HUES64 (cell line): Measurements from ENCODE around the gene PLAAT2. TPM values are rescaled to one million over a fixed set of nuclear protein-coding genes. Genes with fewer than 3 reads are reported as not detected.
"Not testable (repeated sequence)": the region's sequence is repeated elsewhere in the genome, so short reads cannot be mapped to it uniquely, and the experiment has no call there.

ENCODE experiments used
- H3K27ac ChIP-seq: 2 replicates; pipeline ENCODE4 v1.7.0; 2013; ENCODE audit warnings: low read depth, low read length, inconsistent platforms
- H3K27me3 ChIP-seq: 2 replicates; pipeline ENCODE4 v1.6.1; 2013; ENCODE audit warnings: mild to moderate bottlenecking, low read length; ENCODE audit not compliant: insufficient read depth
- H3K36me3 ChIP-seq: 2 replicates; pipeline ENCODE4 v1.6.1; 2013; ENCODE audit warnings: mild to moderate bottlenecking, low read length; ENCODE audit not compliant: insufficient read depth
- H3K4me1 ChIP-seq: 2 replicates; pipeline ENCODE4 v1.6.1; 2013; ENCODE audit warnings: mild to moderate bottlenecking, low read length, moderate library complexity; ENCODE audit not compliant: insufficient read depth
- H3K4me3 ChIP-seq: 2 replicates; pipeline ENCODE4 v1.5.1; 2013; ENCODE audit warnings: mild to moderate bottlenecking, low read length, moderate library complexity
- H3K9ac ChIP-seq: 2 replicates; pipeline ENCODE4 v1.6.1; 2013; ENCODE audit warnings: mild to moderate bottlenecking, low read depth, low read length
- H3K9me3 ChIP-seq: 2 replicates; pipeline ENCODE4 v1.6.1; 2013; ENCODE audit warnings: low read depth, low read length; ENCODE audit not compliant: insufficient read depth
- WGBS: fragments of 150-250, 120-280 bp; methylation state at CpG from one replicate; pipeline ENCODE4 v1.1.7; 2013; ENCODE audit warnings: missing lambda C conversion rate; 5-methylcytosine and 5-hydroxymethylcytosine counted together
- polyA plus RNA-seq, 2 experiments: library from polyadenylated mRNA; stranded (reverse); fragments of 50-300 nt; gene quantifications; one replicate each; pipeline ENCODE4 v1.2.3, GENCODE V29; 2013

PLAAT2 gene
- not detected for polyA plus RNA-seq (2013, experiment 1 of 2)
- not detected for polyA plus RNA-seq (2013, experiment 2 of 2)

GRCh38 chr11:63563201-63564055 lies at the start of gene PLAAT2:
PLAAT2 (minus strand) TSS chr11:63563379; CDS start chr11:63563324, 55 bp downstream.
- 95% methylated on average over 13 of the region's 13 CpGs for WGBS
- H3K27ac ChIP-seq, result no peak within 1 kb of the TSS

DNA sequence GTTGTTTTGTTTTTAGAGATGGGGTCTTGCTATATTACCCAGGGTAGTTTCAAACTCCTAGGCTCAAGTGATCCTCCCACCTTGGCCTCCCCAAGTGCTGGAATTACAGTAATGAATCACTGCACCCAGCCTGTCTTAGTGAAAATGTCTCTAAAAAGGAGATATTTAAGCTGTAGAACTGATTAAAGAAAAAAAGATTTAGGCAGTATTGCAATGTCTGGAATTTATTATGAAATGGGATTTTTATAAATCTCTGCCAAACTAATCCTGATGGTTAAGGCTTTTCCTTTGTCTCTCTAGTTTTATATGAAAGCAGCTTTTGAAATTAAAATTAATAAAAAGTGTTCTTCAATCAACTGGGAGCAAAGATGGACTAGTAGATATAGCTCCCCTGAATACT lies 49.0 kb upstream of the PLAAT2 start:
- Histone ChIP-seq H3K27ac (no peak overlapping the region), H3K4me3 (peak overlapping the region; percentile 83), H3K27me3 (peaks cover 14% of the 10 kb centered on the region; the same call in 1 of the 2 replicates), H3K36me3 (no peaks in the 10 kb centered on the region), H3K4me1 (peaks cover 43% of the 10 kb centered on the region), H3K9me3 (no peaks in the 10 kb centered on the region), H3K9ac (no peak overlapping the region)

More at GRCh38 chr11:63563201-63564055, at the start of gene PLAAT2:
- Histone ChIP-seq H3K27me3 (no peaks in the 10 kb centered on the region), H3K9ac (no peak within 1 kb of the TSS), H3K9me3 (no peaks in the 10 kb centered on the region), H3K4me3 (no peak within 1 kb of the TSS), H3K36me3 (no peaks in the 10 kb centered on the region), H3K4me1 (peaks cover 12% of the 10 kb centered on the region)

DNA sequence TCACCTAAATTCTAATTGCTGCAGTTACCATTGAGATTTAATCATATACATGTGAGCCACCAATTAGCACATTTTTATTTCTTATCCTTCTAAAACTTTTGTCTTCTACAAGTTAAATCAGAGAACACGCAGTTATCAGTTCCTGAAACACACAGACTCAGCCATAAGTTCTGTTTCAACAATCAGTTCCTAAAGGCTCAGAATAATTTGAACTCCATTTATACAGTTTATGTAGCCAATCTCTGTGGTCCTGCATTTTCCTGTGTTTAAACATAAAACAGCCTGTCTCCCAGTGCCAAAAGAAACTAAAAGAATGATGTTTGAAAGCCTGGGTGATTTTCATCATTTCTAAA lies 48.2 kb upstream of the PLAAT2 start:
- peak overlapping the region; percentile 24 for H3K4me3 ChIP-seq

DNA sequence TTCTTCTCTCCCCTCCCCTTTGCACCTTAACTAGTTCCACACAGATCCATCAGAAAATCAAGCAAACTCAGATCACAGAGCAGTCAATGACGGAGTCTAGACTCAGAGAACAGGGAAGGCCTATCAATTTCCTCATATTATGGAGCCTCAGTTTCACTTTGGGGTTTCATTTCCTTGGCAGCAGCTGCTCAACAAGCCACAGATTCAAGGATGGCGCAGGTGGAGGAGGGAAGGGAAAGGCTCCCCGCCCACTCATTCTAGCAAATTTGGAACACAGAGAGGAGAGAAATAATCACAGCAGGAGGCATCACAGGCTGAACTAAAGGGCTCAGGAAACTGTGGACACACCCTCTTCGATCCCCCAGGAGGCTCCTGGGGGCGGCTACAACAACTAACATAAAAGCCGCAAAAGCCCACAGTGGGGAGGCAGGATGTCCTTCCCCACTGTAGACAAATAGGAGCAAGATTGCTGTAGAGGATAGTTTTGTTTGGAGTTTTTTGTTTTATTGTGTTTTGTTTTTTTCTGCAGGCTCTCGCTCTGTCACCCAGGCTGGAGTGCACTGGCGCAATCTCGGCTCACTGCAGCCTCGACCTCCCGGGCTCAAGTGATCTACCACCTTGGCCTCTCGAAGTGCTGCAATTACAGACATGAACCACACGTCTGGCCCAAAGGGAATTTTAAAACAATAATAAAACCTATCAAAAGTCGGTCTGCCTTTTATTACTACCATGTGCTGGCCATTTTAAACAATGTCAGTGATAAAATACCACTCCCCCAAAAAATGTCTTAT lies 47.6 kb upstream of the PLAAT2 start:
- no peaks in the 10 kb centered on the region for H3K9me3 ChIP-seq
- H3K36me3 ChIP-seq, result no peaks in the 10 kb centered on the region; the same call in 1 of the 2 replicates
- H3K4me1 ChIP-seq, result peaks cover 43% of the 10 kb centered on the region
- H3K27me3 ChIP-seq, result peaks cover 14% of the 10 kb centered on the region; the same call in 1 of the 2 replicates
- H3K4me3 ChIP-seq, result peak overlapping the region; percentile 24
- WGBS, result 6% methylated on average over 14 of the region's 14 CpGs
- peak overlapping the region; percentile 56; the same call in 1 of the 2 replicates for H3K27ac ChIP-seq
- H3K9ac ChIP-seq, result no peak overlapping the region

More for the DNA sequence above, 48.2 kb upstream of the PLAAT2 start:
- Histone ChIP-seq H3K27me3 (peaks cover 14% of the 10 kb centered on the region; the same call in 1 of the 2 replicates), H3K9ac (no peak overlapping the region), H3K9me3 (no peaks in the 10 kb centered on the region), H3K36me3 (no peaks in the 10 kb centered on the region), H3K27ac (peak overlapping the region; percentile 1; the same call in 1 of the 2 replicates), H3K4me1 (peaks cover 43% of the 10 kb centered on the region)
- WGBS, result 43% methylated on average over 1 of the region's 1 CpG

DNA sequence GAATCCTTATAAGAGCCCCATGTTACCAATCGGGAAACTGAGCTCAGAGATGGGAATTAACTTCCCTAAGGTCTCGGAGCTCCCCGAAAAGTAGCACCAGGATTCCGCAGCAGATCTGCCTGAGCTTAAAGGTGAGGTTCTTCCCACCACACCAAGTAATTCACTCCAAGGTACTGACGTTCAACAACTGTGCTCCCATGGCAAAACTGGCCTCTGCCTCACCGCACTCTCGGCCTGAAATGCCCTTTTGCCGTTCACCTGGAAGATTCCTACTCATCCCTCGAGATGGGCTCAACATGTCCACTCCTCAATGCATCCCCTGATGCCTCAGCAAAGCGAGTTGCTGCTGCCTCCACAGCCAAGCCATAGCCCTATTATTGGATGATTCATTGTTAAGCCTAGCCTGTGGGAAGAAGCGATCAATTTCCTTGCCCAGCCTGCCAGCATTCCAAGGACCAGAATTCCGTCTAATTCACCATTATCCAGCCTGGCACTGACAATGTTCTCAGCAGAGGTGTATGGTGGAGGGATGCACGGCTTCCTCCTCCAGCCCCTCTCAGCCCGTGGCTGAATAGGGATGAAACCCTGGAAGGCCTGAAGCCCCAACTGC lies 46.9 kb upstream of the PLAAT2 start:
- Histone ChIP-seq H3K36me3 (no peaks in the 10 kb centered on the region; the same call in 1 of the 2 replicates), H3K27ac (peak overlapping the region; percentile 19; the same call in 1 of the 2 replicates), H3K9ac (no peak overlapping the region)

GRCh38 chr11:63609536-63609935 lies 46.4 kb upstream of the PLAAT2 start:
- Histone ChIP-seq H3K27ac (no peak overlapping the region), H3K36me3 (no peaks in the 10 kb centered on the region; the same call in 1 of the 2 replicates), H3K9ac (no peak overlapping the region), H3K27me3 (peaks cover 14% of the 10 kb centered on the region; the same call in 1 of the 2 replicates), H3K4me1 (peaks cover 43% of the 10 kb centered on the region), H3K4me3 (no peak overlapping the region), H3K9me3 (no peaks in the 10 kb centered on the region)
- 83% methylated on average over 4 of the region's 4 CpGs for WGBS

More for the DNA sequence above, 46.9 kb upstream of the PLAAT2 start:
- peaks cover 43% of the 10 kb centered on the region for H3K4me1 ChIP-seq
- WGBS, result 66% methylated on average over 13 of the region's 14 CpGs
- H3K27me3 ChIP-seq, result peaks cover 14% of the 10 kb centered on the region; the same call in 1 of the 2 replicates
- H3K4me3 ChIP-seq, result 0 out of 2 replicates have a peak overlapping the region, but pooled peaks have one; percentile 2
- no peaks in the 10 kb centered on the region for H3K9me3 ChIP-seq

GRCh38 chr11:63608353-63609345 lies 45.5 kb upstream of the PLAAT2 start:
- H3K27me3 ChIP-seq, result peaks cover 10% of the 10 kb centered on the region; the same call in 1 of the 2 replicates
- H3K27ac ChIP-seq, result peak overlapping the region; percentile 25; the same call in 1 of the 2 replicates
- 87% methylated on average over 11 of the region's 11 CpGs for WGBS
- no peak overlapping the region for H3K4me3 ChIP-seq
- H3K36me3 ChIP-seq, result no peaks in the 10 kb centered on the region; the same call in 1 of the 2 replicates
- peaks cover 44% of the 10 kb centered on the region for H3K4me1 ChIP-seq
- no peaks in the 10 kb centered on the region for H3K9me3 ChIP-seq
- H3K9ac ChIP-seq, result no peak overlapping the region

GRCh38 chr11:63603180-63603518 lies 40.0 kb upstream of the PLAAT2 start:
- WGBS, result 70% methylated on average over 3 of the region's 3 CpGs
- H3K9ac ChIP-seq, result 0 out of 2 replicates have a peak overlapping the region, but pooled peaks have one; percentile 22
- peaks cover 8% of the 10 kb centered on the region for H3K4me1 ChIP-seq
- H3K36me3 ChIP-seq, result peaks cover 3% of the 10 kb centered on the region; the same call in 1 of the 2 replicates
- H3K4me3 ChIP-seq, result no peak overlapping the region
- no peaks in the 10 kb centered on the region for H3K27me3 ChIP-seq
- no peaks in the 10 kb centered on the region for H3K9me3 ChIP-seq
- no peak overlapping the region; the same call in 1 of the 2 replicates for H3K27ac ChIP-seq

DNA sequence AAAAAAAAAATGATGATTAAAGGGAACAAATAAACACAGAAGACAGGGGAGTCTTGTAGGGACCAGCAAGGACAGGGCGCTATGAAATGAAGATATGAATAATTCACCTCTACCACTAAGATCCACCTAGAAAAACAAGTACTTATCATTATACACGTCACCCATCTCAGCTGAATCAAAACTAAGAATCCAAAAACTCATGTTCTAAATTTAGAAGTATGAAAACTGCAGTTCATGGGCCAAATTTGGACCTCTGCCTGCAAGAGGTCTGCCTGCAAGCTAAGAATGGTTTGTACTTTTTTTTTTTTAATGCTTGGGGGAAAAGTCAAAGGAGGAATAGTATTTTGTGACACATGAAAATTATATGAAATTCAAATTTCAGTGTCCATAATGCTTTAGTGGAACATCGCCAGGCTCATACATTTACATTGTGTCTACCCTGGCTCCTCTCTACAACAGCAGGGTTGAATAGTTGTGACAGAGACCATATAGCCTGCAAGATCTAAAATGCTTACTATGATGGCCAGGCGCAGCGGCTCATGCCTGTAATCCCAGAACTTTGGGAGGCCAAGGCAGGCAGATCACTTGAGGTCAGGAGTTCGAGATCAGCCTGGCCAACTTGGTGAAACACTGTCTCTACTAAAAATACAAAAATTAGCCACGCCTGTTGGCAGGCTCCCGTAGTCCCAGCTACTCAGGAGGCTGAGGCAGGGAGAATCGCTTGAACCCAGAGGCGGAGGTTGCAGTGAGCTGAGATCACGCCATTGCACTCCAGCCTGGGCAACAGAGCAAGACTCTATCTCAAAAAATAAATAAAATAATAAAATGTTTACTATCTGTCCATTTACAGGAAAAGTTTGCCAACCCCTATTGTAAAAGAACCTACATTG lies 39.4 kb upstream of the PLAAT2 start:
- H3K9ac ChIP-seq, H3K4me3 ChIP-seq, H3K36me3 ChIP-seq, H3K9me3 ChIP-seq, H3K4me1 ChIP-seq, H3K27ac ChIP-seq, H3K27me3 ChIP-seq: not testable (repeated sequence)
- WGBS, result 93% methylated on average over 11 of the region's 11 CpGs
